HG03060 (cell line): ENCODE data around the gene FBF1.
"Not testable (repeated sequence)": the region's sequence is repeated elsewhere in the genome, so short reads cannot be mapped to it uniquely, and the experiment has no call there.

ENCODE experiments used
- ATAC-seq: cut with Tn5 transposase; IDR thresholded peaks from one replicate; pipeline ENCODE4 v1.9.1; 2021; ENCODE audit warnings: low read depth, moderate number of reproducible peaks; ENCODE audit not compliant: unreplicated experiment

Gene FBF1

GRCh38 chr17:75897160-75898019, 43.5 kb downstream of the FBF1 start:
- no peak for ATAC-seq

GRCh38 chr17:75896415-75897159, 44.3 kb downstream of the FBF1 start, which contains the start of gene TRIM65:
TRIM65 (minus strand) TSS chr17:75896951; CDS start chr17:75896937, 14 bp downstream.
- no peak for ATAC-seq

- no peak for ATAC-seq
Measured at GRCh38 chr17:75895370-75896155, 45.3 kb downstream of the FBF1 start.

GRCh38 chr17:75894049-75894733, 46.7 kb downstream of the FBF1 start:
- ATAC-seq, result no peak

- no peak for ATAC-seq
Measured at GRCh38 chr17:75893305-75894048, 47.4 kb downstream of the FBF1 start.

- ATAC-seq, result no peak
Measured at GRCh38 chr17:75892556-75893224, 48.2 kb downstream of the FBF1 start.

GRCh38 chr17:75891605-75892555, 49.0 kb downstream of the FBF1 start:
- ATAC-seq, result no peak

GRCh38 chr17:75891022-75891604, 49.7 kb downstream of the FBF1 start:
- ATAC-seq, result no peak

- no peak for ATAC-seq
Measured at GRCh38 chr17:75889454-75889853, 51.4 kb downstream of the FBF1 start.

GRCh38 chr17:75888484-75888883, 52.4 kb downstream of the FBF1 start:
- no peak for ATAC-seq

GRCh38 chr17:75885860-75886259, 55.0 kb downstream of the FBF1 start:
- ATAC-seq, result not testable (repeated sequence)

GRCh38 chr17:75885431-75885830, 55.4 kb downstream of the FBF1 start:
- ATAC-seq, result no peak

GRCh38 chr17:75881678-75882454, 59.0 kb downstream of the FBF1 start:
- ATAC-seq, result no peak

- no peak for ATAC-seq
Measured at GRCh38 chr17:75880266-75880665, 60.6 kb downstream of the FBF1 start.

- ATAC-seq, result no peak
Measured at GRCh38 chr17:75878174-75878998, 62.5 kb downstream of the FBF1 start, which contains the start of gene TRIM47. TRIM47 (minus strand) TSS chr17:75878581; CDS start chr17:75878548, 33 bp downstream.

GRCh38 chr17:75877752-75878173, 63.1 kb downstream of the FBF1 start:
- ATAC-seq, result no peak
